ENCODE data around the gene UGT1A10. TPM values are rescaled to one million over a fixed set of nuclear protein-coding genes. Genes with fewer than 3 reads are reported as not detected.

The UGT1A10 gene
- total RNA-seq, 1 donor from 2014 or later: not detected

GRCh38 chr2:233668605-233669260, 32.5 kb downstream of the UGT1A10 start:
- Histone ChIP-seq H3K4me1 (no peaks in the 10 kb centered on the region), H3K27me3 (no peaks in the 10 kb centered on the region), H3K27ac (no peak overlapping the region), H3K9me3 (no peaks in the 10 kb centered on the region), H3K36me3 (no peaks in the 10 kb centered on the region), H3K4me3 (no peak overlapping the region)
- intact Hi-C loops (cut with DNase I): no loop called here
- no peak for DNase-seq (ENCODE audit: extremely low spot score in 2 of 2)
- TF ChIP-seq POLR2AphosphoS5 (IDR thresholded peaks at IDR 0.05; ENCODE audit: insufficient read depth in 1 of 2, low read depth in 1 of 2) (no peak), CTCF (IDR thresholded peaks at IDR 0.05) (no peak), POLR2A (IDR thresholded peaks at IDR 0.05) (no peak)

- TF ChIP-seq CTCF (IDR thresholded peaks at IDR 0.05): no peak
- no peak for TF ChIP-seq POLR2AphosphoS5 (IDR thresholded peaks at IDR 0.05; ENCODE audit: insufficient read depth in 1 of 2, low read depth in 1 of 2)
- no peak for TF ChIP-seq POLR2A (IDR thresholded peaks at IDR 0.05)
- H3K27ac ChIP-seq: no peak within 1 kb of the TSS
- H3K4me3 ChIP-seq: no peak within 1 kb of the TSS
- H3K4me1 ChIP-seq: no peaks in the 10 kb centered on the region
- H3K36me3 ChIP-seq: no peaks in the 10 kb centered on the region
- H3K9me3 ChIP-seq: no peaks in the 10 kb centered on the region
- no peak for DNase-seq (ENCODE audit: extremely low spot score in 2 of 2)
- intact Hi-C loops (cut with DNase I): no loop called here
- H3K27me3 ChIP-seq: no peaks in the 10 kb centered on the region
Observed at GRCh38 chr2:233671290-233672161, 35.3 kb downstream of the UGT1A10 start, which contains the start of gene UGT1A9. TSS of gene UGT1A9 (plus strand) at chr2:233671898. CDS start at chr2:233671935, 37 bp downstream.

DNA sequence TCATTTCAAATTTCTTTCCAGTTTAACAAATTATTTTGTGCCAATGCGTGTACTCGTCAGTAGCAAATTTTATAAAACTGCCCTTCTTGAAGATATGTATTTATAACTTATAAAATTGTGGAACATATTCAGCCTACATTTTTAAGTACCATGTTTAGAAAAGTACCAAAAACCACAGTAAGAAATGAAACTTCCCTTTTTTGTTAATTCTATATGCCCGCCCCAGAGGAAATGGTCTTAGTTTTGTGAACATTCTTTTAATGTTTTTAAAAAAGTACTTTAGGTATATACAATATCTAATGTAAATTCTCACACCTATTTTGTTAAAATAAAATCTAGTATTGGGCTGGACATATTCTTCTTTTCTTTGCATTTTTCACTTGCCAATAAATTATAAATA, 36.6 kb downstream of the UGT1A10 start:
- Histone ChIP-seq H3K4me3 (no peak overlapping the region), H3K4me1 (no peaks in the 10 kb centered on the region), H3K36me3 (no peaks in the 10 kb centered on the region), H3K27ac (no peak overlapping the region), H3K9me3 (no peaks in the 10 kb centered on the region), H3K27me3 (no peaks in the 10 kb centered on the region)
- DNase-seq (ENCODE audit: extremely low spot score in 2 of 2): no peak
- TF ChIP-seq POLR2A (IDR thresholded peaks at IDR 0.05) (no peak), POLR2AphosphoS5 (IDR thresholded peaks at IDR 0.05; ENCODE audit: insufficient read depth in 1 of 2, low read depth in 1 of 2) (no peak), CTCF (IDR thresholded peaks at IDR 0.05) (no peak)
- intact Hi-C loops (cut with DNase I): no loop called here

GRCh38 chr2:233673896-233674295, 37.6 kb downstream of the UGT1A10 start:
- intact Hi-C loops (cut with DNase I): no loop called here
- Histone ChIP-seq H3K27ac (no peak overlapping the region), H3K4me3 (no peak overlapping the region), H3K36me3 (no peaks in the 10 kb centered on the region), H3K9me3 (no peaks in the 10 kb centered on the region), H3K27me3 (no peaks in the 10 kb centered on the region), H3K4me1 (no peaks in the 10 kb centered on the region)
- DNase-seq (ENCODE audit: extremely low spot score in 2 of 2): no peak
- no peak for TF ChIP-seq POLR2AphosphoS5 (IDR thresholded peaks at IDR 0.05; ENCODE audit: insufficient read depth in 1 of 2, low read depth in 1 of 2)

GRCh38 chr2:233674314-233674713, 38.1 kb downstream of the UGT1A10 start:
- H3K27ac ChIP-seq: no peak overlapping the region
- TF ChIP-seq CTCF (IDR thresholded peaks at IDR 0.05): no peak
- TF ChIP-seq POLR2A (IDR thresholded peaks at IDR 0.05): no peak
- TF ChIP-seq POLR2AphosphoS5 (IDR thresholded peaks at IDR 0.05; ENCODE audit: insufficient read depth in 1 of 2, low read depth in 1 of 2): no peak
- intact Hi-C loops (cut with DNase I): no loop called here
- no peaks in the 10 kb centered on the region for H3K9me3 ChIP-seq
- no peak overlapping the region for H3K4me3 ChIP-seq
- H3K36me3 ChIP-seq: no peaks in the 10 kb centered on the region
- no peaks in the 10 kb centered on the region for H3K4me1 ChIP-seq
- no peaks in the 10 kb centered on the region for H3K27me3 ChIP-seq
- DNase-seq (ENCODE audit: extremely low spot score in 2 of 2): no peak

Data from vagina (tissue), 2 donors.